ENCODE measurements around the gene ZPR1.

DNA sequence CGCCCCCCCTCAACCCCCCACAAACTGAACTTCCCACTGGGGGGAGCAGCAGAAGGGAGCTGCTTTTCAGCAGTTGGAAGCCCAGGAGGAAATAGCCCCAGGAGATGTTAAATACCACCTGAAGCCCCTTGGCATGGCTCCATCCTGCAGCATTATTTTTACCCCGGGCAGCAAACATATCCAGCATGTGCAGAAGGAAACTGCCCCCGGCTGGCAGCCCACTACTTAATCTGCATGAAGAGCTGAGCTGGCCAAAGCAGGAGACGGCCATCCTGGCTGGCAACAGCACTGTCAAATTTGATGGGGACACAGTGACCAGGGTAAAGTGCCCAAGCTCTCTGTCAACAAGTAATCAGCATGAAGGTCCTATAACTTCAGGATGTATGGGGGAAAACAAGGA, 47.1 kb downstream of the ZPR1 start:
- TF ChIP-seq, protein P1, sequence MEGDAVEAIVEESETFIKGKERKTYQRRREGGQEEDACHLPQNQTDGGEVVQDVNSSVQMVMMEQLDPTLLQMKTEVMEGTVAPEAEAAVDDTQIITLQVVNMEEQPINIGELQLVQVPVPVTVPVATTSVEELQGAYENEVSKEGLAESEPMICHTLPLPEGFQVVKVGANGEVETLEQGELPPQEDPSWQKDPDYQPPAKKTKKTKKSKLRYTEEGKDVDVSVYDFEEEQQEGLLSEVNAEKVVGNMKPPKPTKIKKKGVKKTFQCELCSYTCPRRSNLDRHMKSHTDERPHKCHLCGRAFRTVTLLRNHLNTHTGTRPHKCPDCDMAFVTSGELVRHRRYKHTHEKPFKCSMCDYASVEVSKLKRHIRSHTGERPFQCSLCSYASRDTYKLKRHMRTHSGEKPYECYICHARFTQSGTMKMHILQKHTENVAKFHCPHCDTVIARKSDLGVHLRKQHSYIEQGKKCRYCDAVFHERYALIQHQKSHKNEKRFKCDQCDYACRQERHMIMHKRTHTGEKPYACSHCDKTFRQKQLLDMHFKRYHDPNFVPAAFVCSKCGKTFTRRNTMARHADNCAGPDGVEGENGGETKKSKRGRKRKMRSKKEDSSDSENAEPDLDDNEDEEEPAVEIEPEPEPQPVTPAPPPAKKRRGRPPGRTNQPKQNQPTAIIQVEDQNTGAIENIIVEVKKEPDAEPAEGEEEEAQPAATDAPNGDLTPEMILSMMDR (IDR thresholded peaks at IDR 0.05): no peak
- TF ChIP-seq POLR2A (IDR thresholded peaks at IDR 0.05): no peak
